ENCODE data around the gene SERPINE3.

The SERPINE3 gene

GRCh38 chr13:51412431-51412830, 72.9 kb downstream of the SERPINE3 start:
- no peaks in the 10 kb centered on the region for H3K27me3 Mint-ChIP-seq (ENCODE audit: low read depth)
- H3K4me1 Mint-ChIP-seq (ENCODE audit: low read depth), result peaks cover 8% of the 10 kb centered on the region
- no peak overlapping the region for H3K4me3 Mint-ChIP-seq
- DNase-seq (ENCODE audit: low spot score), result no peak
- no peak overlapping the region for H3K27ac Mint-ChIP-seq
- H3K9me3 Mint-ChIP-seq, result peaks cover 17% of the 10 kb centered on the region
- peaks cover 56% of the 10 kb centered on the region for H3K36me3 Mint-ChIP-seq (ENCODE audit: low read depth)

Measured in T-helper 2 cell treated with Interferon-gamma antibody and Interleukin-4, amounts not matched to agents 5 μg/mL and 100 μg/mL, for 36 hours (primary cell).